H9 (cell line): ENCODE results near the gene DMP1. TPM values are rescaled to one million over a fixed set of nuclear protein-coding genes. Genes with fewer than 3 reads are reported as not detected.

Experiments
- DNase-seq: peaks from one replicate; pipeline ENCODE4 v3.0.0-alpha.2; 2017
- H2AFZ ChIP-seq: one replicate; pipeline ENCODE4 v1.6.1; 2013; ENCODE audit warnings: mild to moderate bottlenecking, low read length, control low read depth, moderate library complexity
- H2AK5ac ChIP-seq: 2 replicates; pipeline ENCODE4 v1.6.1; 2013; ENCODE audit warnings: low read length, control low read depth, mixed read lengths; ENCODE audit not compliant: insufficient read length
- H2BK120ac ChIP-seq: one replicate; pipeline ENCODE4 v1.6.1; 2013; ENCODE audit warnings: low read depth, mild to moderate bottlenecking, low read length, control low read depth, inconsistent platforms; ENCODE audit not compliant: poor library complexity, severe bottlenecking
- H2BK12ac ChIP-seq: 2 replicates; pipeline ENCODE4 v1.6.1; 2013; ENCODE audit warnings: low read length, control low read depth, mixed read lengths, low read depth; ENCODE audit not compliant: insufficient read length
- H2BK15ac ChIP-seq: 2 replicates; pipeline ENCODE4 v1.6.1; 2013; ENCODE audit warnings: low read depth, low read length, control low read depth
- H2BK20ac ChIP-seq: one replicate; pipeline ENCODE4 v1.6.1; 2013; ENCODE audit warnings: low read depth, mild to moderate bottlenecking, low read length, control low read depth, inconsistent platforms; ENCODE audit not compliant: poor library complexity, severe bottlenecking
- H2BK5ac ChIP-seq: 2 replicates; pipeline ENCODE4 v1.6.1; 2013; ENCODE audit warnings: low read length, control low read depth, mixed read lengths; ENCODE audit not compliant: insufficient read length
- H3K14ac ChIP-seq: 2 replicates; pipeline ENCODE4 v1.6.1; 2013; ENCODE audit warnings: low read length, control low read depth; ENCODE audit not compliant: insufficient read depth
- H3K18ac ChIP-seq: 2 replicates; pipeline ENCODE4 v1.6.1; 2013; ENCODE audit warnings: low read depth, mild to moderate bottlenecking, mixed read lengths, low read length, control low read depth; ENCODE audit not compliant: insufficient read length
- H3K23ac ChIP-seq: 2 replicates; pipeline ENCODE4 v1.6.1; 2013; ENCODE audit warnings: low read length, control low read depth, mixed read lengths, low read depth; ENCODE audit not compliant: insufficient read length
- H3K23me2 ChIP-seq: 2 replicates; pipeline ENCODE4 v1.6.1; 2013; ENCODE audit warnings: low read depth, mild to moderate bottlenecking, mixed read lengths, low read length, control low read depth; ENCODE audit not compliant: insufficient read length, poor library complexity, severe bottlenecking
- H3K27ac ChIP-seq: 2 replicates; pipeline ENCODE4 v1.5.1; 2013; ENCODE audit warnings: low read length, control low read depth, mixed read lengths, low read depth; ENCODE audit not compliant: insufficient read length
- H3K27me3 ChIP-seq: 2 replicates; pipeline ENCODE4 v1.6.1; 2013; ENCODE audit warnings: low read length, control low read depth, inconsistent platforms; ENCODE audit not compliant: insufficient read depth
- H3K4ac ChIP-seq: 2 replicates; pipeline ENCODE4 v1.6.1; 2013; ENCODE audit warnings: low read depth, mild to moderate bottlenecking, control low read depth, inconsistent platforms, low read length, moderate library complexity
- H3K4me1 ChIP-seq: 2 replicates; pipeline ENCODE4 v1.6.1; 2013; ENCODE audit warnings: low read length, control low read depth, inconsistent platforms; ENCODE audit not compliant: insufficient read depth
- H3K4me2 ChIP-seq: 2 replicates; pipeline ENCODE4 v1.6.1; 2013; ENCODE audit warnings: low read length, control low read depth, mixed read lengths; ENCODE audit not compliant: insufficient read length, insufficient read depth
- H3K56ac ChIP-seq: 2 replicates; pipeline ENCODE4 v1.6.1; 2013; ENCODE audit warnings: low read depth, mild to moderate bottlenecking, mixed read lengths, low read length, control low read depth; ENCODE audit not compliant: insufficient read length
- H3K79me1 ChIP-seq: 2 replicates; pipeline ENCODE4 v1.6.1; 2013; ENCODE audit warnings: low read depth, mild to moderate bottlenecking, moderate library complexity, low read length, control low read depth, inconsistent platforms; ENCODE audit not compliant: insufficient read depth, poor library complexity, severe bottlenecking
- H3K79me2 ChIP-seq: 2 replicates; pipeline ENCODE4 v1.6.1; 2013; ENCODE audit warnings: low read length, control low read depth, inconsistent platforms; ENCODE audit not compliant: insufficient read depth
- H3K9ac ChIP-seq: 2 replicates; pipeline ENCODE4 v1.6.1; 2013; ENCODE audit warnings: low read length, control low read depth, mixed read lengths; ENCODE audit not compliant: insufficient read length; ENCODE audit errors: extremely low read depth
- H3K9me3 ChIP-seq: one replicate; pipeline ENCODE4 v1.6.1; 2013; ENCODE audit warnings: low read depth, low read length, inconsistent platforms; ENCODE audit not compliant: control insufficient read depth
- H3T11ph ChIP-seq: one replicate; pipeline ENCODE4 v1.6.1; 2013; ENCODE audit warnings: mild to moderate bottlenecking, low read length, control low read depth, inconsistent platforms
- H4K20me1 ChIP-seq: one replicate; pipeline ENCODE4 v1.6.1; 2013; ENCODE audit not compliant: control insufficient read depth, insufficient read length, insufficient read depth
- H4K5ac ChIP-seq: 2 replicates; pipeline ENCODE4 v1.6.1; 2013; ENCODE audit warnings: low read depth, mild to moderate bottlenecking, mixed read lengths, low read length, control low read depth; ENCODE audit not compliant: insufficient read length
- H4K8ac ChIP-seq: replicated peaks from 2 replicates; pipeline ENCODE4 v1.6.1; 2013; ENCODE audit warnings: low read length, control low read depth, mixed read lengths, low read depth; ENCODE audit not compliant: insufficient read length
- H4K91ac ChIP-seq: 2 replicates; pipeline ENCODE4 v1.6.1; 2013; ENCODE audit warnings: low read depth, mild to moderate bottlenecking, moderate library complexity, mixed read lengths, low read length, control low read depth; ENCODE audit not compliant: insufficient read length
- H3K27ac Mint-ChIP-seq, 3 experiments: 2 replicates in 2 of 3; 3 replicates in 1 of 3; pipeline ENCODE4 v1.8.0; 2020 to 2021; ENCODE audit warnings: mixed read lengths in 3 of 3, mild to moderate bottlenecking in 1 of 3, moderate library complexity in 1 of 3
- H3K27me3 Mint-ChIP-seq: 2 replicates; pipeline ENCODE4 v1.8.0; 2021; ENCODE audit warnings: low read depth, mild to moderate bottlenecking, moderate library complexity, mixed read lengths
- H3K36me3 Mint-ChIP-seq, 3 experiments: 2 replicates in 2 of 3; 3 replicates in 1 of 3; pipeline ENCODE4 v1.8.0; 2020 to 2021; ENCODE audit warnings: low read depth in 3 of 3, mixed read lengths in 3 of 3; ENCODE audit not compliant: insufficient read depth in 1 of 3
- H3K4me1 Mint-ChIP-seq, 2 experiments: 2 replicates each; pipeline ENCODE4 v1.8.0; 2020; ENCODE audit warnings: mixed read lengths in 2 of 2
- H3K4me3 Mint-ChIP-seq, 2 experiments: 2 replicates in 1 of 2; 3 replicates in 1 of 2; pipeline ENCODE4 v1.8.0; 2020 to 2021; ENCODE audit warnings: mild to moderate bottlenecking in 2 of 2, mixed read lengths in 2 of 2, moderate library complexity in 1 of 2
- H3K9me3 Mint-ChIP-seq, 2 experiments: 2 replicates in 1 of 2; 3 replicates in 1 of 2; pipeline ENCODE4 v1.8.0; 2020; ENCODE audit warnings: mild to moderate bottlenecking in 2 of 2, mixed read lengths in 2 of 2, moderate library complexity in 1 of 2
- total RNA-seq: library from RNA; stranded (reverse); gene quantifications from 2 replicates; pipeline ENCODE4 v1.2.1, GENCODE V29; 2021
- TF ChIP-seq, protein P1 (sequence below): fragments of 200-600 bp; sonication (generic); conservative IDR thresholded peaks from 3 replicates; pipeline ENCODE4 v1.8.0; 2021; ENCODE audit warnings: antibody characterized with exemption, mild to moderate bottlenecking

The DMP1 gene
- total RNA-seq, 1 experiment from 2014 or later: not detected

GRCh38 chr4:87631668-87632067 lies 18.4 kb upstream of the DMP1 start:
- Histone ChIP-seq H3K9me3 (no peaks in the 10 kb centered on the region), H3K4me1 (no peaks in the 10 kb centered on the region; the same call in 1 of the 2 replicates), H3K4me2 (no peak overlapping the region), H2BK15ac (no peak overlapping the region), H3K56ac (no peak overlapping the region), H2BK5ac (no peak overlapping the region), H2AFZ (no peak overlapping the region), H2BK120ac (no peak overlapping the region), H3K9ac (no peak overlapping the region), H3K18ac (no peak overlapping the region), H3K4ac (no peak overlapping the region), H3T11ph (no peak overlapping the region), H3K27ac (no peak overlapping the region), H4K5ac (no peak overlapping the region), H4K91ac (no peak overlapping the region), H2BK12ac (no peak overlapping the region), H3K79me2 (no peaks in the 10 kb centered on the region), H3K79me1 (no peaks in the 10 kb centered on the region), H3K23ac (no peak overlapping the region), H2BK20ac (no peak overlapping the region), H3K23me2 (no peaks in the 10 kb centered on the region), H3K27me3 (no peaks in the 10 kb centered on the region), H4K20me1 (no peaks in the 10 kb centered on the region), H4K8ac (no peak overlapping the region), H2AK5ac (no peak overlapping the region), H3K14ac (no peak overlapping the region)
- H3K4me3 Mint-ChIP-seq: no peak overlapping the region
- H3K27ac Mint-ChIP-seq: no peak overlapping the region
- H3K4me1 Mint-ChIP-seq: peaks cover 0 to 2% of the 10 kb centered on the region in 2 experiments; a peak in 1 of 4 replicates
- H3K27me3 Mint-ChIP-seq: peaks cover 1% of the 10 kb centered on the region
- no peaks in the 10 kb centered on the region for H3K36me3 Mint-ChIP-seq
- no peaks in the 10 kb centered on the region; a peak in 2 of 5 replicates for H3K9me3 Mint-ChIP-seq
- no peak for DNase-seq
- TF ChIP-seq, protein P1, sequence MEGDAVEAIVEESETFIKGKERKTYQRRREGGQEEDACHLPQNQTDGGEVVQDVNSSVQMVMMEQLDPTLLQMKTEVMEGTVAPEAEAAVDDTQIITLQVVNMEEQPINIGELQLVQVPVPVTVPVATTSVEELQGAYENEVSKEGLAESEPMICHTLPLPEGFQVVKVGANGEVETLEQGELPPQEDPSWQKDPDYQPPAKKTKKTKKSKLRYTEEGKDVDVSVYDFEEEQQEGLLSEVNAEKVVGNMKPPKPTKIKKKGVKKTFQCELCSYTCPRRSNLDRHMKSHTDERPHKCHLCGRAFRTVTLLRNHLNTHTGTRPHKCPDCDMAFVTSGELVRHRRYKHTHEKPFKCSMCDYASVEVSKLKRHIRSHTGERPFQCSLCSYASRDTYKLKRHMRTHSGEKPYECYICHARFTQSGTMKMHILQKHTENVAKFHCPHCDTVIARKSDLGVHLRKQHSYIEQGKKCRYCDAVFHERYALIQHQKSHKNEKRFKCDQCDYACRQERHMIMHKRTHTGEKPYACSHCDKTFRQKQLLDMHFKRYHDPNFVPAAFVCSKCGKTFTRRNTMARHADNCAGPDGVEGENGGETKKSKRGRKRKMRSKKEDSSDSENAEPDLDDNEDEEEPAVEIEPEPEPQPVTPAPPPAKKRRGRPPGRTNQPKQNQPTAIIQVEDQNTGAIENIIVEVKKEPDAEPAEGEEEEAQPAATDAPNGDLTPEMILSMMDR: no peak
